HepG2 (cell line): Measurements from ENCODE around the gene HOXA13. TPM values are rescaled to one million over a fixed set of nuclear protein-coding genes. Genes with fewer than 3 reads are reported as not detected.

Experiments used
- ATAC-seq: fragments of 200-7000 bp; cut with Tn5 transposase; 3 replicates; pipeline ENCODE4 v1.9.1; 2020; ENCODE audit warnings: mild to moderate bottlenecking, moderate library complexity
- BruUV-seq: library from RNA; stranded (reverse); fragments of 400-500 nt; replicated peaks from 2 replicates; lab custom pipeline; 2021; lab: Mats Ljungman, UMichigan
- CTCF ChIA-PET: fragments of 300-600 bp; formaldehyde crosslinking; extraction: SDS; loops from one replicate; lab custom pipeline; 2021; ENCODE audit warnings: low total read pairs, inconsistent platforms, low intra/inter-chr PET ratio; lab: Yijun Ruan, JAX
- POLR2A ChIA-PET: fragments of 350-600 bp; sonication (Branson Sonifier 250); formaldehyde crosslinking; loops from one replicate; lab custom pipeline; 2020; ENCODE audit warnings: antibody characterized with exemption, inconsistent platforms; lab: Yijun Ruan, JAX
- DNase-seq: peaks from one replicate; pipeline ENCODE4 v3.0.0-alpha.2; 2015; ENCODE audit warnings: low spot score
- FAIRE-seq: peaks from 3 replicates; lab custom pipeline; 2011; peaks lifted over from hg19 to GRCh38; lab: Jason Lieb, UNC
- H2AFZ ChIP-seq: one replicate; pipeline ENCODE4 v1.6.1; 2011; ENCODE audit warnings: low read length, inconsistent platforms
- H3K27ac ChIP-seq: fragments of 300-600 bp; 3 replicates; pipeline ENCODE4 v1.8.0; 2011; ENCODE audit warnings: mixed run types, mild to moderate bottlenecking, mixed read lengths, low read length, inconsistent platforms; ENCODE audit not compliant: insufficient read depth; ENCODE audit errors: extremely low read length
- H3K27me3 ChIP-seq, 2 experiments: fragments of 200-600 bp in 1 of 2; 2 replicates in 1 of 2; 3 replicates in 1 of 2; pipeline versions ENCODE4 v1.6.0 to v1.8.0; 2011; ENCODE audit warnings: low read length in 2 of 2, mild to moderate bottlenecking in 2 of 2, moderate library complexity in 2 of 2, inconsistent platforms in 1 of 2; ENCODE audit not compliant: insufficient read depth in 2 of 2, control insufficient read depth in 1 of 2
- H3K36me3 ChIP-seq, 2 experiments: fragments of 200-600 bp in 1 of 2; replicated peaks in 1 of 2; 2 replicates in 1 of 2; 3 replicates in 1 of 2; pipeline versions ENCODE4 v1.5.1 to v1.8.0; 2011; ENCODE audit warnings: low read length in 2 of 2, inconsistent platforms in 1 of 2; ENCODE audit not compliant: insufficient read depth in 2 of 2, control insufficient read depth in 1 of 2
- H3K4me1 ChIP-seq: 2 replicates; pipeline ENCODE4 v1.5.1; 2012; ENCODE audit warnings: low read length, inconsistent platforms; ENCODE audit not compliant: insufficient read depth
- H3K4me2 ChIP-seq: 2 replicates; pipeline ENCODE4 v1.6.0; 2011; ENCODE audit warnings: low read depth, low read length, inconsistent platforms
- H3K4me3 ChIP-seq, 3 experiments: fragments of 200-600 bp in 1 of 3; sonication (generic), shearing (Covaris generic) in 1 of 3; replicated peaks in 1 of 3; 2 replicates each; pipeline ENCODE4 v1.5.1; 2011 to 2016; ENCODE audit warnings: low read length in 3 of 3, inconsistent platforms in 2 of 3, low read depth in 2 of 3, mild to moderate bottlenecking in 2 of 3, control low read depth in 1 of 3, mixed read lengths in 1 of 3; ENCODE audit not compliant: insufficient read depth in 1 of 3
- H3K79me2 ChIP-seq: one replicate; pipeline ENCODE4 v1.6.1; 2011; ENCODE audit warnings: low read length, inconsistent platforms; ENCODE audit not compliant: insufficient read depth
- H3K9ac ChIP-seq: 2 replicates; pipeline ENCODE4 v1.6.0; 2011; ENCODE audit warnings: mild to moderate bottlenecking, low read depth, low read length, inconsistent platforms; ENCODE audit not compliant: insufficient read depth
- H3K9me3 ChIP-seq: 2 replicates; pipeline ENCODE4 v1.5.1; 2012; ENCODE audit warnings: mild to moderate bottlenecking, low read length
- H4K20me1 ChIP-seq: 2 replicates; pipeline ENCODE4 v1.6.0; 2011; ENCODE audit warnings: inconsistent platforms, mild to moderate bottlenecking, low read length, moderate library complexity; ENCODE audit not compliant: insufficient read depth
- ASH2L ChIP-seq: fragments of 300-600, 200-600 bp; sonication (generic); IDR thresholded peaks from 2 replicates; pipeline ENCODE4 v1.7.0; 2017; ENCODE audit warnings: low read depth, mild to moderate bottlenecking, moderate library complexity, mixed read lengths, low read length; ENCODE audit not compliant: insufficient read length
- EED ChIP-seq: sonication (generic); formaldehyde crosslinking; IDR thresholded peaks from 2 replicates; pipeline ENCODE4 v1.5.0; 2020; ENCODE audit warnings: mild to moderate bottlenecking, missing genetic modification reagents
- GTF2F1 ChIP-seq: fragments of 150-350 bp; IDR thresholded peaks from 2 replicates; pipeline ENCODE4 v1.6.1; 2014; ENCODE audit warnings: low read length
- HMGA1 ChIP-seq: sonication (generic); formaldehyde crosslinking; conservative IDR thresholded peaks from 2 replicates; pipeline ENCODE4 v1.4.0; 2020; ENCODE audit warnings: missing genetic modification reagents
- MIER2 ChIP-seq: IDR thresholded peaks from 2 replicates; pipeline ENCODE4 v1.6.1; 2016; ENCODE audit warnings: missing biosample characterization, missing genetic modification reagents
- REXO4 ChIP-seq: sonication (generic); formaldehyde crosslinking; IDR thresholded peaks from 2 replicates; pipeline ENCODE4 v1.8.0; 2022; ENCODE audit warnings: missing genetic modification reagents, mild to moderate bottlenecking, borderline replicate concordance
- SPEN ChIP-seq: sonication (generic); formaldehyde crosslinking; IDR thresholded peaks from 2 replicates; pipeline ENCODE4 v1.5.1; 2020; ENCODE audit warnings: low read depth, mild to moderate bottlenecking, missing genetic modification reagents
- STAT5B ChIP-seq: sonication (generic); formaldehyde crosslinking; IDR thresholded peaks from 2 replicates; pipeline ENCODE4 v1.4.0; 2020; ENCODE audit warnings: missing genetic modification reagents
- ZBTB20 ChIP-seq: sonication (generic); formaldehyde crosslinking; IDR thresholded peaks from 2 replicates; pipeline ENCODE4 v1.8.1; 2023; ENCODE audit warnings: missing genetic modification reagents, low read depth, mild to moderate bottlenecking, borderline replicate concordance
- ZNF543 ChIP-seq: sonication (generic); formaldehyde crosslinking; IDR thresholded peaks from 2 replicates; pipeline ENCODE4 v1.4.0; 2020; ENCODE audit warnings: mild to moderate bottlenecking, missing genetic modification reagents
- ZNF878 ChIP-seq: sonication (generic); formaldehyde crosslinking; IDR thresholded peaks from 2 replicates; pipeline ENCODE4 v1.8.1; 2023; ENCODE audit warnings: mild to moderate bottlenecking, missing genetic modification reagents, moderate library complexity
- WGBS: methylation state at CpG from one replicate; pipeline ENCODE4 v1.1.6; 2017; ENCODE audit warnings: low lambda C conversion rate; 5-methylcytosine and 5-hydroxymethylcytosine counted together
- in situ Hi-C: cut with HindIII; loops from 2 replicates; pipeline ENCODE4 v1.10.0; 2017; ENCODE audit warnings: low pct_unique_long_range_greater_than_20kb; ENCODE audit not compliant: extremely low pct_ligation_motif_present
- intact Hi-C: fragments of 100-400 bp; cut with micrococcal nuclease; formaldehyde crosslinking; loops from one replicate; pipeline ENCODE4 v1.10.0; 2022; ENCODE audit not compliant: unreplicated experiment
- polyA plus RNA-seq, 8 experiments: library from polyadenylated mRNA; depleted of rRNA in 3 of 8; stranded (reverse) in 7 of 8; unstranded in 1 of 8; fragments of >200 nt; fragmentation: Illumina TruSeq in 4 of 8; extraction: Trizol in 4 of 8; gene quantifications; 2 replicates each; pipeline versions ENCODE4 v1.2.1 to v1.2.3, GENCODE V29; 2011 to 2016; ENCODE audit warnings: low read depth in 4 of 8, missing spikeins in 1 of 8, mixed read lengths in 1 of 8; ENCODE audit not compliant: insufficient read depth in 1 of 8
- total RNA-seq, 5 experiments: library from RNA; depleted of rRNA; stranded (reverse); fragments of >200 nt; fragmentation: Illumina TruSeq; extraction: Trizol; gene quantifications; 2 replicates each; pipeline ENCODE4 v1.2.3, GENCODE V29; 2016; ENCODE audit warnings: low read depth in 1 of 5
- TF ChIP-seq, protein P1 (sequence below): sonication (generic); formaldehyde crosslinking; IDR thresholded peaks from 2 replicates; pipeline ENCODE4 v1.4.0; 2020; ENCODE audit warnings: mild to moderate bottlenecking, missing genetic modification reagents
- TF ChIP-seq, protein P2 (sequence below): sonication (generic); formaldehyde crosslinking; IDR thresholded peaks from 2 replicates; pipeline ENCODE4 v1.8.0; 2022; ENCODE audit warnings: low read depth, missing genetic modification reagents
- TF ChIP-seq, protein P3 (sequence below): sonication (generic); formaldehyde crosslinking; IDR thresholded peaks from 2 replicates; pipeline ENCODE4 v1.4.0; 2020; ENCODE audit warnings: missing genetic modification reagents, low read depth, mild to moderate bottlenecking, borderline replicate concordance
- TF ChIP-seq, protein P4 (sequence below): IDR thresholded peaks from 2 replicates; pipeline ENCODE4 v1.6.1; 2016; ENCODE audit warnings: low read depth, missing genetic modification reagents, missing compliant biosample characterization

Gene HOXA13
- total and polyA plus RNA-seq, 2 of the 13 experiments (the other 11 are each of a cell fraction or from before 2014, with no cell fraction given): 0.01 to 0.04 TPM

DNA sequence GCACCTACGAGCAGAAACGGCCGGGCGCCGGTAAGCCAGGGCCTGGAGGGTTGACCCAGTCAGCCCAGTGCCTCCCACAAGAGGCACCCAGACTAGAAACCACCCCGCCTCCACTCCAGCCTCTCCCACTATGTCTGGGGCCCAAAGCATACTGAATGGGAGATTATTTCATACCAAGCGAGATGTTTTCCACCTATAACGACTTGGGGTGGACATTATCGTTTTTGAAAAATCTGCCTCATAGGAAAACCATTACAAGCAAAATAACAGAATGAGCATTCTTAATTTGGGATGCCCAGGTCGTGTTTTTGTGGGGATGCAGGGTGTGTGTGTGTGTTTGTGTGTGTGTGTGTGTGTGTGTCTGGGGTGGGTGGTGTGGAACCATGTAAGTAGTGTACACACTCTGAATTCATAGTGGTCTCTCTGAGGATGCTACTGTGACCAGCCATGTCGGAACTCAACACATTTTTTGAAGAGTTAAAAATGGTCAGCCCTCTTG, 53.9 kb downstream of the HOXA13 start:
- ATAC-seq (no peak), FAIRE-seq (no peak), DNase-seq (no peak)
- no peaks in the 10 kb centered on the region; a peak in 1 of 5 replicates for H3K27me3 ChIP-seq
- H3K79me2 ChIP-seq: peaks cover 5% of the 10 kb centered on the region
- intact Hi-C loops: no loop called here
- H2AFZ ChIP-seq: no peak overlapping the region
- POLR2A ChIA-PET: no interaction called here
- no peaks in the 10 kb centered on the region for H4K20me1 ChIP-seq
- in situ Hi-C loops: no loop called here
- H3K9me3 ChIP-seq: no peaks in the 10 kb centered on the region
- no TSS peak for BruUV-seq
- 90% methylated on average over 9 of the region's 11 CpGs for WGBS
- H3K9ac ChIP-seq: no peak overlapping the region
- peaks cover 30% of the 10 kb centered on the region for H3K4me1 ChIP-seq
- CTCF ChIA-PET: no interaction called here
- no peak overlapping the region for H3K4me3 ChIP-seq
- no peak overlapping the region for H3K4me2 ChIP-seq
- no peaks in the 10 kb centered on the region; a peak in 2 of 5 replicates for H3K36me3 ChIP-seq
- H3K27ac ChIP-seq: no peak overlapping the region
- no peak for TF ChIP-seq STAT5B (CRISPR knock-in tag)
- TF ChIP-seq EED (CRISPR knock-in tag): no peak
- TF ChIP-seq, protein P1, sequence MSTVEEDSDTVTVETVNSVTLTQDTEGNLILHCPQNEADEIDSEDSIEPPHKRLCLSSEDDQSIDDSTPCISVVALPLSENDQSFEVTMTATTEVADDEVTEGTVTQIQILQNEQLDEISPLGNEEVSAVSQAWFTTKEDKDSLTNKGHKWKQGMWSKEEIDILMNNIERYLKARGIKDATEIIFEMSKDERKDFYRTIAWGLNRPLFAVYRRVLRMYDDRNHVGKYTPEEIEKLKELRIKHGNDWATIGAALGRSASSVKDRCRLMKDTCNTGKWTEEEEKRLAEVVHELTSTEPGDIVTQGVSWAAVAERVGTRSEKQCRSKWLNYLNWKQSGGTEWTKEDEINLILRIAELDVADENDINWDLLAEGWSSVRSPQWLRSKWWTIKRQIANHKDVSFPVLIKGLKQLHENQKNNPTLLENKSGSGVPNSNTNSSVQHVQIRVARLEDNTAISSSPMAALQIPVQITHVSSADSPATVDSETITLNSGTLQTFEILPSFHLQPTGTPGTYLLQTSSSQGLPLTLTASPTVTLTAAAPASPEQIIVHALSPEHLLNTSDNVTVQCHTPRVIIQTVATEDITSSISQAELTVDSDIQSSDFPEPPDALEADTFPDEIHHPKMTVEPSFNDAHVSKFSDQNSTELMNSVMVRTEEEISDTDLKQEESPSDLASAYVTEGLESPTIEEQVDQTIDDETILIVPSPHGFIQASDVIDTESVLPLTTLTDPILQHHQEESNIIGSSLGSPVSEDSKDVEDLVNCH (CRISPR knock-in tag): no peak
- no peak for TF ChIP-seq ZNF543 (CRISPR knock-in tag)
- TF ChIP-seq, protein P2, sequence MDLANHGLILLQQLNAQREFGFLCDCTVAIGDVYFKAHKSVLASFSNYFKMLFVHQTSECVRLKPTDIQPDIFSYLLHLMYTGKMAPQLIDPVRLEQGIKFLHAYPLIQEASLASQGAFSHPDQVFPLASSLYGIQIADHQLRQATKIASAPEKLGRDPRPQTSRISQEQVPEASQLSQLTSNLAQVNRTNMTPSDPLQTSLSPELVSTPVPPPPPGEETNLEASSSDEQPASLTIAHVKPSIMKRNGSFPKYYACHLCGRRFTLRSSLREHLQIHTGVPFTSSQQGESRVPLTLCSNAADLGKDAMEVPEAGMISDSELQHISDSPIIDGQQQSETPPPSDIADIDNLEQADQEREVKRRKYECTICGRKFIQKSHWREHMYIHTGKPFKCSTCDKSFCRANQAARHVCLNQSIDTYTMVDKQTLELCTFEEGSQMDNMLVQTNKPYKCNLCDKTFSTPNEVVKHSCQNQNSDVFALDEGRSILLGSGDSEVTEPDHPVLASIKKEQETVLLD: no peak
- TF ChIP-seq MIER2 (CRISPR knock-in tag): no peak
- TF ChIP-seq SPEN: no peak
- TF ChIP-seq ZNF878 (CRISPR knock-in tag): no peak
- TF ChIP-seq HMGA1 (CRISPR knock-in tag): no peak
- TF ChIP-seq ASH2L: no peak
- no peak for TF ChIP-seq REXO4 (CRISPR knock-in tag)
- TF ChIP-seq, protein P3, sequence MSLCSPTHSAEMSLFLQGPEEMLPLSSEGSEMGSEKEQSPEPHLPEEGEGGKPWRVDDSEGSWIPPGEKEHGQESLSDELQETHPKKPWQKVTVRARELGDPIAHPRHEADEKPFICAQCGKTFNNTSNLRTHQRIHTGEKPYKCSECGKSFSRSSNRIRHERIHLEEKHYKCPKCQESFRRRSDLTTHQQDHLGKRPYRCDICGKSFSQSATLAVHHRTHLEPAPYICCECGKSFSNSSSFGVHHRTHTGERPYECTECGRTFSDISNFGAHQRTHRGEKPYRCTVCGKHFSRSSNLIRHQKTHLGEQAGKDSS: no peak
- no peak for TF ChIP-seq GTF2F1
- TF ChIP-seq ZBTB20 (CRISPR knock-in tag): no peak
- TF ChIP-seq, protein P4, sequence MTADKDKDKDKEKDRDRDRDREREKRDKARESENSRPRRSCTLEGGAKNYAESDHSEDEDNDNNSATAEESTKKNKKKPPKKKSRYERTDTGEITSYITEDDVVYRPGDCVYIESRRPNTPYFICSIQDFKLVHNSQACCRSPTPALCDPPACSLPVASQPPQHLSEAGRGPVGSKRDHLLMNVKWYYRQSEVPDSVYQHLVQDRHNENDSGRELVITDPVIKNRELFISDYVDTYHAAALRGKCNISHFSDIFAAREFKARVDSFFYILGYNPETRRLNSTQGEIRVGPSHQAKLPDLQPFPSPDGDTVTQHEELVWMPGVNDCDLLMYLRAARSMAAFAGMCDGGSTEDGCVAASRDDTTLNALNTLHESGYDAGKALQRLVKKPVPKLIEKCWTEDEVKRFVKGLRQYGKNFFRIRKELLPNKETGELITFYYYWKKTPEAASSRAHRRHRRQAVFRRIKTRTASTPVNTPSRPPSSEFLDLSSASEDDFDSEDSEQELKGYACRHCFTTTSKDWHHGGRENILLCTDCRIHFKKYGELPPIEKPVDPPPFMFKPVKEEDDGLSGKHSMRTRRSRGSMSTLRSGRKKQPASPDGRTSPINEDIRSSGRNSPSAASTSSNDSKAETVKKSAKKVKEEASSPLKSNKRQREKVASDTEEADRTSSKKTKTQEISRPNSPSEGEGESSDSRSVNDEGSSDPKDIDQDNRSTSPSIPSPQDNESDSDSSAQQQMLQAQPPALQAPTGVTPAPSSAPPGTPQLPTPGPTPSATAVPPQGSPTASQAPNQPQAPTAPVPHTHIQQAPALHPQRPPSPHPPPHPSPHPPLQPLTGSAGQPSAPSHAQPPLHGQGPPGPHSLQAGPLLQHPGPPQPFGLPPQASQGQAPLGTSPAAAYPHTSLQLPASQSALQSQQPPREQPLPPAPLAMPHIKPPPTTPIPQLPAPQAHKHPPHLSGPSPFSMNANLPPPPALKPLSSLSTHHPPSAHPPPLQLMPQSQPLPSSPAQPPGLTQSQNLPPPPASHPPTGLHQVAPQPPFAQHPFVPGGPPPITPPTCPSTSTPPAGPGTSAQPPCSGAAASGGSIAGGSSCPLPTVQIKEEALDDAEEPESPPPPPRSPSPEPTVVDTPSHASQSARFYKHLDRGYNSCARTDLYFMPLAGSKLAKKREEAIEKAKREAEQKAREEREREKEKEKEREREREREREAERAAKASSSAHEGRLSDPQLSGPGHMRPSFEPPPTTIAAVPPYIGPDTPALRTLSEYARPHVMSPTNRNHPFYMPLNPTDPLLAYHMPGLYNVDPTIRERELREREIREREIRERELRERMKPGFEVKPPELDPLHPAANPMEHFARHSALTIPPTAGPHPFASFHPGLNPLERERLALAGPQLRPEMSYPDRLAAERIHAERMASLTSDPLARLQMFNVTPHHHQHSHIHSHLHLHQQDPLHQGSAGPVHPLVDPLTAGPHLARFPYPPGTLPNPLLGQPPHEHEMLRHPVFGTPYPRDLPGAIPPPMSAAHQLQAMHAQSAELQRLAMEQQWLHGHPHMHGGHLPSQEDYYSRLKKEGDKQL (CRISPR knock-in tag): no peak
